Gastroesophageal sphincter (tissue), 3 donors: ENCODE results near the gene FHAD1.

Experiments
- CTCF ChIP-seq, 4 experiments: fragments of 200-600 bp in 2 of 4; fragments of 450-650 bp in 2 of 4; sonication (generic) in 1 of 4; IDR thresholded peaks; one replicate each; pipeline ENCODE4 v1.5.1; 2017 to 2019; ENCODE audit warnings: antibody characterized with exemption in 4 of 4, mild to moderate bottlenecking in 2 of 4, moderate library complexity in 2 of 4
- EP300 ChIP-seq: sonication (generic); formaldehyde crosslinking; IDR thresholded peaks from one replicate; pipeline ENCODE4 v1.6.1; 2017; ENCODE audit warnings: antibody characterized with exemption, mild to moderate bottlenecking
- POLR2A ChIP-seq, 2 donors: fragments of 450-650 bp; IDR thresholded peaks; one replicate each; pipeline ENCODE4 v1.6.1; 2017; ENCODE audit warnings: antibody characterized with exemption in 2 of 2, mild to moderate bottlenecking in 2 of 2, moderate library complexity in 1 of 2
- POLR2AphosphoS5 ChIP-seq: sonication (generic); formaldehyde crosslinking; IDR thresholded peaks from one replicate; pipeline ENCODE4 v1.6.1; 2017; ENCODE audit warnings: antibody characterized with exemption

- no peak for TF ChIP-seq CTCF (IDR thresholded peaks at IDR 0.05)
- no peak for TF ChIP-seq POLR2A (IDR thresholded peaks at IDR 0.05)
- no peak for TF ChIP-seq EP300
- no peak for TF ChIP-seq POLR2AphosphoS5
Observed at GRCh38 chr1:15358565-15359133, 111.6 kb downstream of the FHAD1 start.
